GM19455 (cell line): ENCODE data around the gene ADPRS.

ENCODE experiments used
- ATAC-seq: cut with Tn5 transposase; IDR thresholded peaks from one replicate; pipeline ENCODE4 v1.9.1; 2021; ENCODE audit not compliant: unreplicated experiment

Gene ADPRS, protein sequence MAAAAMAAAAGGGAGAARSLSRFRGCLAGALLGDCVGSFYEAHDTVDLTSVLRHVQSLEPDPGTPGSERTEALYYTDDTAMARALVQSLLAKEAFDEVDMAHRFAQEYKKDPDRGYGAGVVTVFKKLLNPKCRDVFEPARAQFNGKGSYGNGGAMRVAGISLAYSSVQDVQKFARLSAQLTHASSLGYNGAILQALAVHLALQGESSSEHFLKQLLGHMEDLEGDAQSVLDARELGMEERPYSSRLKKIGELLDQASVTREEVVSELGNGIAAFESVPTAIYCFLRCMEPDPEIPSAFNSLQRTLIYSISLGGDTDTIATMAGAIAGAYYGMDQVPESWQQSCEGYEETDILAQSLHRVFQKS

DNA sequence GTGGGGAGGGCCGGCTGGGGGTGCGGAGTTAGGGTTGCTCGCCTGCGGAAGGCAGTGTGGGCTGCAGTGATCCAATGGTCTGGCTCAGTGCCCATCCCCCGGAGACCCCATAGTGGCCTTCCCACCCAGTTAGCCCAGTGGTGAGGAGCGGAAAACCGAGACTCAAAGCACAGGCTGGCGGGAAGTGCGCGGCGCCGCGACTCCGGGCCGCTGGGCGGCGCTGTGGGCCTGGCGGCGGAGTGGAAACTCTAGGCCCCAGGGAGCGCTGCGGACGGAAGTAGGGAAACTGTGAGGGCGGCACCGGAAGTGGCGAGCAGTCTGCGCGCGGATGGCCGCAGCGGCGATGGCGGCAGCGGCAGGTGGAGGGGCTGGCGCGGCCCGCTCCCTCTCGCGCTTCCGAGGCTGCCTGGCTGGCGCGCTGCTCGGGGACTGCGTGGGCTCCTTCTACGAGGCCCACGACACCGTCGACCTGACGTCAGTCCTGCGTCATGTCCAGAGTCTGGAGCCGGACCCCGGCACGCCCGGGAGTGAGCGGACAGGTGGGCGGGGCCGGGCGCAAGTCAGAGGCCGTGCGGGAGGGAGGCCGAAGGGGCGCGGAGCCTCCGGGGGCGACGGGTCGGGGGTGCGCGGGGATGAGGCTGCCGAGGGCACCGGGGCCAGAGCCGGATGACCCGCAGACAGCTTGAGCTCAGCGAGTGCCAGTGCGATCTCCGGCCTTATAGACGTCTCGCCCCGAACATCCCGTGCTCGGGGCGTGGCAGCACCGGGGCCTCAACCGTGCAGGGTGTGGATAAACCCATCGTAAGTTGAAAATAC is at the start of gene ADPRS:
TSS of gene ADPRS (plus strand) at position 316 of the 816 bp plus-strand sequence. CDS start at position 329, 13 bp downstream.
- ATAC-seq, result peak; percentile 75

GRCh38 chr1:36040238-36040637 is 48.5 kb upstream of the ADPRS start:
- ATAC-seq, result no peak

DNA sequence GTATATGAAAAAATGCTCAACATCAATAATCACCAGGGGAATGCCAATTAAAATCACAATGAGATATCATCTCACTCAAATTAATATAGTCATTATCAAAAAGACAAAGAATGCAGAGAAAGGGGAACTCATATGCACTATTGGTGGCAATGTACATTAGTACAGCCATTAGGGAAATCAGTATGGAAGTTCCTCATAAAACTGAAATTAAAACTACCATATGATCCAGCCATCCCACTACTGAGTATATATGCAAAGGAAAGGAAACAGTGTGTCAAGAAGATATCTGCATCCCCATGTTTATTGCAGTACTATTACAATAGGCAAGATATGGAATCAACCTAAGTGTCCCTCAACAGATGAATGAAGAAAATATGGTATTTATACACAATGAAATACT is 36.9 kb upstream of the ADPRS start:
- ATAC-seq, result no peak

- ATAC-seq, result no peak
Observed at GRCh38 chr1:36053978-36054377, 34.7 kb upstream of the ADPRS start.

DNA sequence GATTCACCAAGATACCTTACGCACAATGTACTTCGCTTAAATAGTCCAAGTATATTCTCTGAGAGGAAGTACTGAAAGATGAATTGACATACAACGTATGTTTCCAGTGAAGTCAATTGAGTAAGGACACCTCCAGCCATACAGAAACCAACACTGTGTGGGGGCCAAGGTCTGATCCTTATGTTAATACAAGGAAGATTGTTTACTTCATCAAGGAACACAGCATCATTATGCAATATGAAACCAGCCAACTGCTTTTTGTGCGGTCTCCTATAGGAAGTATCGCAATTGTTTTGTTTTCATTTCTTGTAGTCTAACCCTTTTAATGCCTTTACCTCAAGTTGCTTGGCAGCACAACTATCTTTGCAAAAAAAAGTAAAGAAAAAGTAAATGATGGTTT is 33.0 kb upstream of the ADPRS start:
- no peak for ATAC-seq

DNA sequence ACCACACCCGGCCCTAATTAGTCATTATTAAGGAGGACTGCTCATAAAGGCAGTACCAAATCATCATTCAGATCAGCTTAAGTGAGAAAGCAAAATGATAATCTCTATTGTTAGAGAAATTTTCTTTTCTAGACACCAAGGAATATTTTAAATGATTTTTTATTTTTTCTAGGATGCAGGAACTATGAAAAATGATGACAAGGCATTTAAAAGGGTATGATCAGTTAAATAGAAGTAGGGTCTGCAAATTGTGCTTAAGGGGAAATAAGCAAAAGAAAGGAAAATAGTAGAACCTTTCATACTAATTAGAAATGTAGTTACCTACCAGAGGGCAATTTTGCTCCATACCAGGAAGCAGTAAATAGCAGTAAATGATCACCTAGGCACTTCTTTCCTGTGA is 26.4 kb upstream of the ADPRS start:
- no peak for ATAC-seq

GRCh38 chr1:36067871-36068270 is 20.8 kb upstream of the ADPRS start:
- no peak for ATAC-seq

- ATAC-seq, result no peak
Observed at GRCh38 chr1:36068866-36069265, 19.8 kb upstream of the ADPRS start.

DNA sequence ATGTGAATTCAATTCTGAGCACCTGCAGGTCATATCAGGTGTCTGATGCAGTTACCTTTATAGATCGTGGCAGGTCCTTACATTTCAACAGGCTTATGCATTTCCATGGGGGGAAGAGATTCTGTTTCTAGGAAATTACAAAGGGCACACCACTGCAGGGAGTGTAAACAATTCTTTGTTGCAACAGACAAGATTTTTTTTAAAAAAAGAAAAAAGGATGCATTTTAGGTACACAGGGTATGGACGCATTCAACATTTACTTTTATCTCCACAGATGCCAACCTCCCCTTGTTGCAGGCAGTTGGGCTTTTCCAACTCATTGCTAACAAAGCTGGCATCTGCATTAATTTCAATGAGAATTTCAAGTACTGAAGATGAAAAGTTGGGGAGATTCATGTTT is 18.3 kb upstream of the ADPRS start:
- no peak for ATAC-seq

DNA sequence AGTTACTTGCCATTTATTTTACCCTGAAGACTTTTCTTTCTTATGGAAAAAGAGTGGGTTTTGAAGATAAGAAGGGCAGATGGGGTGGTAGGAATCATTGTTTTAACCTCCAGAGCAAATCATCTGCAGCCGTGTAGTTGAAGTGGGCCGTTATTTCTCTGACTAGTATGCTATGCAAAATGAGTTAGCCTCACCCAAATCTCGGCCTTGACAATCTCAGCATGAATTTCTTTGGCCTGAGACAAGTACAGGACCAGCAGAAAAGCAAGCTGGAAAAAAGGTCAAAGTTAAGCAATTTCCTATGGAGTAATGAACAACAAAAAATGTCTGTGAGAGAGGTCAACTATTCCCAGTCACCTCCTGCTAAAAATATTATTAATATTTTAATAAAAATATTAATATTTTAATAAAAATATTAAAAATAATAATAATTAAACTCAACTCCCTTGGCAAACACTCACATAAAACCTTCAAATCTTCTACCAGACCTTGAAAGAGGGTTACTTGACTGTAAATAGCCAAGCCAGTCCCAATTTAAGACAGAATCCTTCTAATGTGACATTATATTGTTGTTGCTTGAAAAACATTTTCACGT is 11.6 kb upstream of the ADPRS start:
- ATAC-seq, result no peak

GRCh38 chr1:36080236-36080635 is 8.5 kb upstream of the ADPRS start:
- no peak for ATAC-seq

DNA sequence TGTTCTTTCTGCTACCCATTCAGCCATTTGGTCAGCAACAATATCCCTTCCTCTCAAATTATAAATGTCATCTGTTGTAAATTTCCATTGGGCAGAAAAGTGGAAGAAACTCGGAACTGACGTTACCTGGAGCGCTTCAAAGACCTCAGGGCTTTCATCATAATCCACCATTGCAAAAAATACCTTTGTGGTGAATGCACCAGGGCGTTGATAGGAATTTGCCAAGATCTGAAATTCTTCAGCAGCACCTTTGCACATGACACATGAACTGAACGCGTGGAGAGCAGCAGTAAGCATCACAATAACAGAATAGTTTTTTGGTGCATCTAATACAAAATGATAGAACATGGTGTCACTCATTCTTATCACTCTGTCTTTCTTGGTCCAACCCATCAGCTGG is 7.9 kb upstream of the ADPRS start:
- ATAC-seq, result no peak

GRCh38 chr1:36081926-36082485 is 6.7 kb upstream of the ADPRS start:
- ATAC-seq, result no peak

DNA sequence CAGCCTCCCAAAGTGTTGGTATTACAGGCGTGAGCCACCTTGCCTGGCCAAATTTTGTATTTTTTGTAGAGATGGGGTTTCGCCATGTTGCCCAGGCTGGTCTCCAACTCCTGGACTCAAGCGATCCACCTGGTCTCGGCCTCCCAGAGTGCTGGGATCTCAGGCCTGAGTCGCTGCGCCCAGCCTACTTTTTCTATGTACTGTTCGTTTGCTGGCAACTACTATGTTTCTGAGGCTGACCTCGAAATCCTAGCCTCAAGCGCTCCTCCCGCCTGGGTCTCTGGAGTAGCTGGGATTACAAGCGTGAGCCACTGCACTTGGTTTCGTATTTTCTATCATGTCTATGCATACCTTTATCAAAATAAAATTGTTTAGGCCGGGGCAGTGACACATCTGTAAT is 5.5 kb upstream of the ADPRS start:
- no peak for ATAC-seq

GRCh38 chr1:36083635-36084496 is 4.8 kb upstream of the ADPRS start, which contains the start of gene TEKT2:
TEKT2 (plus strand) TSS chr1:36084094; CDS start chr1:36084922, 828 bp downstream.
- no peak for ATAC-seq

GRCh38 chr1:36084497-36085115 is 4.1 kb upstream of the ADPRS start:
- ATAC-seq, result no peak

DNA sequence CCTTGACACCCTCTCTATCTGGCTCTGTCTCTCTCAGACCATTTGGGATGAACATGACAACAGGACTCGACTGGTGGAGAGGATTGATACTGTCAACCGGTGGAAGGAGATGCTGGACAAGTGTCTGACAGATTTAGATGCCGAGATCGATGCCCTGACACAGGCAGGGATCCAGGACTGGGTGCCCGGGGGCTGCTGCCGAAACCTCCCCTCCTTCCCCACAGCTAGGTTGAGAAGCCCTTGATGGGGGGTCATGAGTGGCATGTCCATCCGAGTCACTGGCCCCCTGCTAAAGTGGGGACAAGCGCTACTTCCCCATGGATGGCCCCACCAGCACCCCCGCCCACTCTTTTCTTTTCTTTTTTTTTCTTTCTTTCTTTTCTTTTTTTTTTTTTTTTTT is 3.6 kb upstream of the ADPRS start:
- ATAC-seq, result no peak

- no peak for ATAC-seq
Observed at GRCh38 chr1:36085686-36086526, 2.8 kb upstream of the ADPRS start.

GRCh38 chr1:36086529-36087232 is 2.0 kb upstream of the ADPRS start:
- ATAC-seq, result no peak
